ENCODE measurements around the gene UPF2.
A peak's percentile ranks its signal among the peaks of the same experiment; 100 is the strongest.

Gene UPF2

DNA sequence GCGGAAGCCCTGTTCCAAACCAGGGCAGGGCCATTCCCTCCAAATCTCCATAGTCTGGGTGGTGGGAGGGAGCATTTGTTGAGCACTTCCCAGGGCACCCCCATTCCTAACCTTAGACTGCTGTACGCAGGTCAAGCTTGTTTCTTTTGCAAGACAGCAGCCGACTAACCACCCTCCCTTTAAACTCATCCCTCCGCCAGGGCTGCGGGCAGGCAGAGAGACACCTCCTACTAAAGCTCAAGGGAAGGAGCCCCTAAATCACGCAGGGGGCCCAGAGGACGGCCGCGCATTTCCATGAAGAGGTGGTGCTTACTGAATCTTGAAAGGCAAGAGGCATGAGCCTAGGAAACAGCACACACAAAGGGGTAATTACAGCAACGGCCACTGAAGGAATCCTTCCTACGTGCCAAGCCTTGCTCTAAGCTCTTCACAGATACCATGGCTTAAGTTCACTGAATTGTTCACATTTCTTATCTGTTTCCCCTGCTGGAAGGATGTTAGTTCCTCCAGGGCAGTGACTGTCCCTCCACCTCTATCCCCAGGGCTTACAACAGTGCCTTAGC lies 129.4 kb downstream of the UPF2 start:
- no peaks in the 10 kb centered on the region for H3K9me3 Mint-ChIP-seq
- no peak for ATAC-seq
- H3K4me3 Mint-ChIP-seq: no peak overlapping the region
- H3K27me3 Mint-ChIP-seq: peaks cover 18% of the 10 kb centered on the region
- no peak overlapping the region for H3K27ac Mint-ChIP-seq
- H3K36me3 Mint-ChIP-seq: peaks cover 1% of the 10 kb centered on the region
- no peaks in the 10 kb centered on the region for H3K4me1 Mint-ChIP-seq

DNA sequence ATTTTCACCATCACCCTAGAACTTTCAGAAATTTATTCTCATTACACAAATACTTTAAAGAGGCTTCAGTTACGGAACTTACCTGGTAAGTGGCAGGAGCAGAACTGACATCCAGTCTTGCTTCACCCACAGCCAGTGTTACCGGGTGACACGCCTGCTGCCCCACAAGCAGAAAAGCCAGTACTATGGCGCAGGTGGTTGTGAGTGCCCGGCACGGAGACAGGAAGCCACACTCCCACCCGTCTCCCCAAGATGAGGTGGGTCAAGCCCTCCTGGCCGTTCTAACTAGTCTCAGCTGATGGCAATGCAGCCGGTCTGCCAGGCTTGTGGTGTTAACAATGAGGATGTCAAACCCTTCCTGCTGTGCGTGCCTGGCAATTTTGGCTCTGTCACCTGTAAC lies 132.5 kb downstream of the UPF2 start:
- peaks cover 7% of the 10 kb centered on the region for H3K4me1 Mint-ChIP-seq
- no peak overlapping the region for H3K4me3 Mint-ChIP-seq
- H3K9me3 Mint-ChIP-seq: no peaks in the 10 kb centered on the region
- H3K27me3 Mint-ChIP-seq: peaks cover 27% of the 10 kb centered on the region
- no peak for ATAC-seq
- no peaks in the 10 kb centered on the region for H3K36me3 Mint-ChIP-seq
- H3K27ac Mint-ChIP-seq: no peak overlapping the region

DNA sequence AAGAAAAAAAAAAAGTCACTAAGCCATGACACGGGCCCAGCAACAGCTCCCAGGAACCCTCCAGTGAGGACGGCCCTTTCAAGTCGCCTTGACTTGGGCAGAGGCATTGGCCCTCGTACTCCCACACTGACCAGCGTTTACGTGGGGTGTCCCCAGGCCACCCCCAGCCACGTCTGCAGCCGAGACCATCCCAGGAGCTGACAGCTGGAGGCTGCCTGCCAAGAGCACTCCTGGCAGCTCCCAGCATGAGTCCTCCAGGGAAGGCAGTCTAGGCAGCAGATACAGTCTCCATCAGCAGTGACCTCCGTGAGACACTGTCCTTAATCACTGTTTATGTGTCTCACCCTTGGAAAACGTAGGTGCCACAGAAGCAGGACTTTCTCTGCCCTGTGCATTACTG lies 133.0 kb downstream of the UPF2 start:
- Mint-ChIP-seq H3K4me3 (no peak overlapping the region), H3K27ac (no peak overlapping the region), H3K27me3 (peaks cover 27% of the 10 kb centered on the region), H3K4me1 (peaks cover 7% of the 10 kb centered on the region), H3K36me3 (no peaks in the 10 kb centered on the region), H3K9me3 (no peaks in the 10 kb centered on the region)
- ATAC-seq: no peak

DNA sequence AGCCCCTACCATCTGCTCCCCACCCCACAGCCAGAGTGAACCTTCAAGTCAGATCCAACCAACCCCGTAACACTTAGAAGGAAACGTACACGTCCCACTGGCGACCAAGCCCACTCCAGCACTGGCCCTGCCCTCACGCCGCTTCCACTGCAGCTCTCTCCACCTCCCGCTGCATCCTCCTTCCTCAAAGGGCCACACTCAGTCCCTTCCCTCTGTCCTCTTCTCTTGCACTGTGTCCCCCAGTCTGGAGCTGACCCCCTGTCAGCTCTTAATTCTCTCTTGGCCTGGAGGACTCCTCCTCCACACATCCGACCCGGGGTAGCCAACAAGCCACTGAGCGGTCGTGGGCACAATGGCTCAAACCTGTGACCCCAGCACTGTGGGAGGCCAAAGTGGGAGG lies 133.6 kb downstream of the UPF2 start:
- H3K9me3 Mint-ChIP-seq: no peaks in the 10 kb centered on the region
- H3K27me3 Mint-ChIP-seq: peaks cover 27% of the 10 kb centered on the region
- no peak for ATAC-seq
- no peaks in the 10 kb centered on the region for H3K36me3 Mint-ChIP-seq
- H3K27ac Mint-ChIP-seq: no peak overlapping the region
- H3K4me1 Mint-ChIP-seq: peaks cover 7% of the 10 kb centered on the region
- H3K4me3 Mint-ChIP-seq: no peak overlapping the region

DNA sequence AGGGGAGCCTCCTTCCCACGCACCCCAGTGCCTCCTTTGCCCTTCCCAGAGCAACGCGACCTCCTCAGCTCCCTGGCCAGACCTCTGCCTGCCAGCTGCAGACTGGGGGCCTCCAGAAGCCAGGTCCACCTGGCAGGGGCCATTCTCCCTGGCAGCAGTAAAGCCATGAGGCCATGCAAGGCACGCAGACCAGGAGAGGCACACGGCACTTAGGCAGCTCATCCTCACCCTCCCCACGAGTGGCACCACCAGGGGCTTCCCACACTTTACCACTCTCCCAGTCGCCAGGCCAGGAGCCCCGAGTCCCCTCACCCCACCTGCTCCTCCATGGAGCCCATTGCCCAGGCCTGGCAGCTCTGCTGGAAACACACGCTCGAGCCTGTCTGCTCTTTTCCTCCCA lies 134.1 kb downstream of the UPF2 start:
- H3K27ac Mint-ChIP-seq: no peak overlapping the region
- H3K27me3 Mint-ChIP-seq: peaks cover 27% of the 10 kb centered on the region
- no peaks in the 10 kb centered on the region for H3K9me3 Mint-ChIP-seq
- H3K4me3 Mint-ChIP-seq: no peak overlapping the region
- no peak for ATAC-seq
- H3K4me1 Mint-ChIP-seq: peaks cover 7% of the 10 kb centered on the region
- no peaks in the 10 kb centered on the region for H3K36me3 Mint-ChIP-seq

DNA sequence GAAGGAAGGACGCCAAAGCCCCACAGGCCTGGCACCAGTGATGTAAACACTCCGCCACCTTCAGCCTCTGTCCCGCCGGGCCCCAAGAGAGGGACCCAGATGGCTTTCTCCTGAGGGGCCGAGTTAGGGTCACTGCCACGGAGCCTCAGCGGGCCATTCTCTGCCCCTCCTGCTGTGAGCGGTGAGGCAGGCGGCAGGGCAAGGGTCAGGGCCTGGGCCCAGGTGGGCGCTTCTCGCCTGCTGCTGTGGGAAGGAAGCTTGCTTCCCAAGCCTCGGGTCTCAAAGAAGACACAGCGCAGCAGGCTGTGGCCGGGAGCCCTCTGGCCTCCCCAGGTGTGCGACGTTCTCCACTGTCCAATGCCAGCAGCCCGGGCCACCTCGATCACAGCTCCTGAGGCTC lies 134.7 kb downstream of the UPF2 start:
- no peak overlapping the region for H3K4me3 Mint-ChIP-seq
- peaks cover 27% of the 10 kb centered on the region for H3K27me3 Mint-ChIP-seq
- H3K27ac Mint-ChIP-seq: no peak overlapping the region
- H3K4me1 Mint-ChIP-seq: peaks cover 7% of the 10 kb centered on the region
- no peaks in the 10 kb centered on the region for H3K9me3 Mint-ChIP-seq
- no peak for ATAC-seq
- no peaks in the 10 kb centered on the region for H3K36me3 Mint-ChIP-seq

DNA sequence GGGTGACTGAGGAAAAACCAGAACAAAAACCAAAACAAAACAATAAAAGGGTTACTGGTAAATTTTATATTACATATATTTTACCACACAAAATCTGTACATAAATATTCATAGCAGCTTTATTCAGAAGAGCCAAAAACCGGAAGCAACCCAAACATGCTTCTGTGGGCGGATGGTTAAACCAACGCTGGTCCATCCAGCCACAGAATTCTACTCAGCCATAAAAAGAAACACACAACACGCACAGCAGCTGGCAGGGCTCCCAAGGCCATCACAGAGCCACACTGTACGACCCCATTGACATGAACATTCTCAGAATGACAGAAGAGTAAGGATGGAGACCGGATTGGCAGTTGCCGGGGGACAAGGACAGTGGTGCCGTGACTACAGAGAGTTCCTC lies 135.9 kb downstream of the UPF2 start:
- peak; percentile 40 for ATAC-seq
- Mint-ChIP-seq H3K4me1 (peaks cover 7% of the 10 kb centered on the region), H3K9me3 (no peaks in the 10 kb centered on the region), H3K27ac (no peak overlapping the region), H3K4me3 (no peak overlapping the region), H3K36me3 (no peaks in the 10 kb centered on the region), H3K27me3 (peaks cover 35% of the 10 kb centered on the region)

DNA sequence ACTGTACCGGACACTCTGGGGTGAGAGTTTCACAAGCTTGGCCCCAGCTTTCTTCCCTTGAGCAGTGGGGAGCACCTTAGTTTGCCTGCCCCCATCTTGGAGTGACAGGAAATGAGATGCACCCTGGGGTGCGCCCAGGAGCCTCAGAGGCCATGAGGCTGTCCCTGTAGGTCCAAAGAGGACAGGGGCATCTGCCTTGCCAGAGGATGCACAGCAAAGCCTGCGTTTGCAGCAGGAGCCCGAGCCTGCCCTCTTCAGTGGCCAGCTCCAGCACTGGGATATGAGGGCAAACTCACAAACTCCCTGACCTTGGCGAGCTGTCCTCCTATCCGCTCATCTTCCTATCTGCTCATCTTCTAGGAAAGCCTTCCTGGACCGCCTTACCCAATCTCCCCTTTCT lies 140.0 kb downstream of the UPF2 start:
- Mint-ChIP-seq H3K4me1 (peaks cover 7% of the 10 kb centered on the region), H3K9me3 (no peaks in the 10 kb centered on the region)

DNA sequence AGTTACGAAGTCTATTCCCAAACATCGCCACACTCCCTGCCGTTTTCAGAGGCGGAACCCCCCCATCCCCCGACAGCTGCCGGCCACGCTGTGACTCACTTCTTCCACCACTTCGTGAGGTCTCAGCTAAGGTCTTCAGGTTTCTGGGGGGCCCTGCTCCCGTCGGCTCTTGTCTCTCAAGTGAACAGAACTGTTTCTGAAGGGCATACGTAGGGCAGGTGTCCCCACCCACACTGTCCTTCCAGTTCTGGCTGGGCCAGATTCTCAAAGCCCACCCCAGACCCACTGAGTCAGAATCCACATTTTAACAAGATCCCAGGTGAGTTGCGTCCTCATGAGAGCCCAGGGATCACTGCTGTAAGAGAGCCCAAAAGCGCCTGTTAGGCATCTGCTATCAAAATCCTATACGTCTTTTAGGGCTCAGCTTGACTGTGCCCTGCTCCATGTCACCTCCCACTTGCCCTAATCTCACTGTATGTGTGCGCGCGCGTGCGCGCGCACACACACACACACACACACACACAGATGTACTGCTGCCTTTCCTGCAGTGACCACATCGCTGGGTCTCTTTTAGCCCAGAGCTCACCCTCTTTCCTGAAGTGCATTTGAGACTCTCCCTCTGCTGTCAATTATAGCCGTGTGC lies 140.7 kb downstream of the UPF2 start:
- Mint-ChIP-seq H3K4me1 (peaks cover 5% of the 10 kb centered on the region), H3K4me3 (no peak overlapping the region), H3K27ac (no peak overlapping the region), H3K36me3 (no peaks in the 10 kb centered on the region), H3K9me3 (no peaks in the 10 kb centered on the region), H3K27me3 (peaks cover 34% of the 10 kb centered on the region)
- no peak for ATAC-seq

More for the DNA sequence above, 140.0 kb downstream of the UPF2 start:
- Mint-ChIP-seq H3K4me3 (no peak overlapping the region), H3K27ac (no peak overlapping the region), H3K36me3 (no peaks in the 10 kb centered on the region), H3K27me3 (peaks cover 37% of the 10 kb centered on the region)
- ATAC-seq: no peak

DNA sequence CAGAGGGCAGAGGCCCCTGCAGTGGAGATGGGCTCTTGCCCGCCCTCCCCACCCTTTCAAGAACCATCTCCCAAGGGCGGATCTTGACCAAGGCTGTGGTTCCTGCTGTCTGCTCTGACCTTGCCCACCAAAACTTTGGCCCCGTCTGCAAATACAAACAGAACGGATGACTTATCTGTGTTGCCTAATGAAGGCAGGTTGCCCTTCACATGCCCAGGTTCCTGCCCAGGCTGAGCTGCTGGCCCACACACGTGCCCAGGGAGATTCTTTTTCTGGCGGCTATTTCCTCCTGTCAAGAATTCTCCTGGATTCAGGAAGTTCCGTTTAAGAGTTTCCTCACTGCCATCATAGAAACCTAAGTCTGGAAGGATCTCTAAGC lies 141.2 kb downstream of the UPF2 start:
- Mint-ChIP-seq H3K27ac (no peak overlapping the region), H3K9me3 (no peaks in the 10 kb centered on the region), H3K4me1 (no peaks in the 10 kb centered on the region), H3K36me3 (no peaks in the 10 kb centered on the region), H3K4me3 (no peak overlapping the region), H3K27me3 (peaks cover 34% of the 10 kb centered on the region)
- no peak for ATAC-seq

DNA sequence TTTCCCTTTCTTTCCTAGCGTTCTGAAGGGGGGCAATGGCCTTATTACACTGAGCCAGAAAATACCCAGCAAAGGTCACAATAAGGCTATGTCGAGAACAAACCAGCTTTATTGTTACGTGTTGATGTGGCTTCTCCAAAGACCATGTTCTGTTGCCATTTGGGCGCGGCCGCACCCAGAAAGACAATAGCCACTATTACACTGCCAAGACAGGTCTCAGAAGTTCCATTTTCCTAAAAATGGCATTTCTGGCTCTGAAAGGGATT lies 141.6 kb downstream of the UPF2 start:
- no peak for ATAC-seq
- no peak overlapping the region for H3K27ac Mint-ChIP-seq
- H3K4me3 Mint-ChIP-seq: no peak overlapping the region

DNA sequence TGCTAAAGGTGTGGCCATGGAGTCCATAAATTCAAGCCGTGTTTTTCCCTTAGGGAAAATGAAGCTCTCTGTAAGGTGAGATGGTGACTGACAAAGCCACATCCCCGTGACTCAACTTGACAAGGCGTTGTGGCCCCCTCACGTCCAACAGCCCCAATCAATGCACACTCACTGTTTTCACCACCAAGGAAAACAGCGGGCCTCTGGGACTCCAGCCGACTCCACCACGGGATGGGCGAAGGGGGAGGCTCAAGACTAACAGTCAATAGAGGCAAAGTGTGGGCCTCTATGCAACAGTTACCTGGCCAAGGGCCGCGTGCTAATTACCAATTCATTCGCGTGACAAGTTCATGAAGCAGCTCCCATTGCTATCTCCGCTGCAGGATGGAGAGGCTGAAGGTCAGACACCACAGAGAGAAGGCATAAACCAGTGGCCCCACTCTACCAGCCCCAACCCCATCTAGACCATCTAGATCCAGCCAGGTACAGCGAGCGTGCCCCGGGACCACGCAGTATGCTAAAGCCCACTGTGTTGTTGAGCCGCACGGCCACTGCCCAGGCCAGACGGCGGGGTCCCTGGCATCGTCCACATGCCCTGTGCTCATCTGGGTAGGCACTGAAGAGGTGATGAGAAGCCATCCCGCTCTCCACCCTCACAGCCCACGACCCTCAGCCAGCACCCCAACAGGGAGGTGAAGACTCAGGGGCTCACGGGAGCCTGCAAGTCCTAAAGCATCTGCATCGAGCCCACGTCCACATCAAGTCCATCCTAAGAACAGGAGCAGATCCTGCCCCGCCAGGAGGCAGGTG lies 143.3 kb downstream of the UPF2 start:
- Mint-ChIP-seq H3K36me3 (no peaks in the 10 kb centered on the region), H3K9me3 (no peaks in the 10 kb centered on the region), H3K4me1 (no peaks in the 10 kb centered on the region), H3K27me3 (peaks cover 34% of the 10 kb centered on the region), H3K27ac (no peak overlapping the region), H3K4me3 (no peak overlapping the region)
- ATAC-seq: no peak

More for the DNA sequence above, 141.6 kb downstream of the UPF2 start:
- H3K36me3 Mint-ChIP-seq: no peaks in the 10 kb centered on the region
- H3K9me3 Mint-ChIP-seq: no peaks in the 10 kb centered on the region
- no peaks in the 10 kb centered on the region for H3K4me1 Mint-ChIP-seq
- H3K27me3 Mint-ChIP-seq: peaks cover 34% of the 10 kb centered on the region

DNA sequence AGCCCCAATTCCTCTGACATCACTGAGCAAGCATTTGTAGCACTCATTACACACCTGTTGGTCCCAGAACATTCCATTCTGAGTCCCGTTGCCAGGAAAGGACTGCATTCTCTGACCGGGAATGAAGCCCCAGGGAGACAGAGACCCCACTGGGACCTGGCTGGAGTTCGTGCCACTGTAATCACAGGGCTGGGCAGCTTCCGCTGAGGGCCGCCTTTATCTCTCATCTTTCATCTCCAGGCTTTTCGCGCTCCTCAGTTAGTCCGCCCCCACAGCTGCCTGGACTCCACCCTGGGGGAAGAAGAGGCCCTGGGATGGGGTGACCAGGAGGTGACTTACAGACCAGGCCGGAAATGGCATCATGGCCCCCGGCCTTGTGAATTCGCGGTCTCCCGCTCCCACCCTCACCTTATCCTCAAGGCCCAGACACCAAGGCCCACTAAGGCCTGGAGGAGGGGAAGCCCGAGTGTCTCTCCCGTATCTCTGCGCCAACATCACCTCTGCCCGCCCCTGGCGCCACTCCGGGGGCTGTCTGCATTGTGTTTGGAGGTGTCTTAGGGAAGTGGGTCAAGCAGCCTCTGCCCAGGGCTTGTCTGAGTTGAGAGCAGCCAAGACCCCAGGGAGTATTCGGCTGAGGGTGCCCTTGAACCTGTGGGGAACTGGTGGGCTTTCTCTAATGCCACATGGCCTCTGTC lies 144.1 kb downstream of the UPF2 start:
- H3K27ac Mint-ChIP-seq: no peak overlapping the region
- no peaks in the 10 kb centered on the region for H3K9me3 Mint-ChIP-seq
- peaks cover 34% of the 10 kb centered on the region for H3K27me3 Mint-ChIP-seq
- H3K36me3 Mint-ChIP-seq: no peaks in the 10 kb centered on the region
- no peak overlapping the region for H3K4me3 Mint-ChIP-seq
- H3K4me1 Mint-ChIP-seq: no peaks in the 10 kb centered on the region
- no peak for ATAC-seq

DNA sequence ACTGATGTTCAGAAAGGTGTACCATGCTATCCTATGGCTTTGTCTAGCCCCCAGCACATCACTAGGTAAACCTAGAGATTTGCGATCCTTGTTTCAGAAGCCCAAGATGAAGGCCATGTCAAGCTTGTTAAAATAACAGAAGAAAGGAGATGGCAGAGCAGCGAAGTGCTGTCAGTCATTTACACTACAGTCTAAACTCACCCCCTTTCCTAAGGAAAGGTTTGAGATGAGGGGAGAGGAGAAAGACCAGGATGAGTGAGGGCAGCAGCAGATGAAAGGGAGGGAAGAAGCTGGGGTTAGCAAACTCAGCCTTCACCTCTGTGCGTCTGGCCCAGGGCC lies 144.6 kb downstream of the UPF2 start:
- H3K4me1 Mint-ChIP-seq: no peaks in the 10 kb centered on the region
- no peak for ATAC-seq
- peaks cover 34% of the 10 kb centered on the region for H3K27me3 Mint-ChIP-seq
- H3K36me3 Mint-ChIP-seq: no peaks in the 10 kb centered on the region
- no peak overlapping the region for H3K4me3 Mint-ChIP-seq
- no peak overlapping the region for H3K27ac Mint-ChIP-seq
- no peaks in the 10 kb centered on the region for H3K9me3 Mint-ChIP-seq

DNA sequence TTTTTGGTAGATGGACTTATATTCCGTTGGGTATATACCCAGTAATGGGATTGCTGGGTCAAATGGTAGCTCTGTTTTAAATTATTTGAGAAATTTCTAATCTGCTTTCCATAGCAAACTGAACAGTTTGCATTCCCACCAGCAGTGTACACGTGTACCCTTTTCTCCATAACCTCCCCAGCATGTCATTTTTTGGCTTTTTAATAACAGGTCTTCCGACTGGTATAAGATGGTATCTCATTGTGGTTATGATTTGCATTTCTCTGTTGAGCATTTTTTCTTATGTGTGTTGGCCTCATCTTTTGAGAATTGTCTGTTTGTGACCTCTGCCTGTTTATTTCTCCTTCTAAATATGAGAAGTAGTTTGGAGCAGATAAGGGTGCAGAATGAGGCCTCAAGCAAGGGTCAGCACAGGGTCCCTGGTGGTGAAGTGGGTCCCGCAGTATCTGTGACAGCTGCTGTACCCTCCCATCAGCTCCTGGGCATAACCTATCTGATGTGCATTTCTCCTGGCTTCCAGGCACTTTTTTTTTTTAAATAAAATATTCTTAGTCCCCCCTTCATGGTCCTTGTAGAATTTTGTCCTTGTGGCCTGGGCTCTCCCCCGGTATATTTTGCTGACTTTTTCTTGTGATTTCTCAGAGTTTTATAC lies 145.9 kb downstream of the UPF2 start:
- H3K36me3 Mint-ChIP-seq: no peaks in the 10 kb centered on the region

More for the DNA sequence above, 145.9 kb downstream of the UPF2 start:
- Mint-ChIP-seq H3K4me1 (no peaks in the 10 kb centered on the region), H3K4me3 (no peak overlapping the region), H3K27me3 (peaks cover 25% of the 10 kb centered on the region), H3K27ac (no peak overlapping the region), H3K9me3 (no peaks in the 10 kb centered on the region)
- no peak for ATAC-seq

All from stimulated activated memory B cell treated with anti-CD40 and anti-IgM and Interleukin-4, amounts not matched to agents 10 μg/mL and 1 μg/mL and 100 μg/mL, for 72 hours (primary cell).